NCI-H526 (cell line): ENCODE results near the gene LDLRAD4.

Experiments
- DNase-seq, 2 experiments: peaks; one replicate each; lab custom pipeline; 2025; lab: John Stamatoyannopoulos, UW

Gene LDLRAD4

DNA sequence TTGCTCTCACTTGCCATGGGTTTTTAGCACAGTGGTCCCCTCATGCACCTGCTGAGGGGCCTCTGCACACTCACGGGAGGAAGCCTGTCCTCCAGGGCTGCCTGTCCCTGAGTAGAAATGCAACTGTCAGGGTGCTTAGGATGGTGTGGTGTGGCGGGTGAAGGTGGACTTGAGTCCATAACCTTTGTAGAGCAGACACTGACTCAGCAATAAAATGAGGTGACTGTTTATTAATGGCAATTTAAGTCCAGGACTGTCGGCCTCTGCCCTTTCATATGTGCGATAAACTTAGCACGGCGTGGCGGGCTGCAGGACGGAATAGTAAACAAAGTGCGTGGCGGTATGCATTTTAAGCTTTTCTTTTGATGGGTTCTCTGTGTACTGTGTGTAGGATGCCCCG is 188.2 kb downstream of the LDLRAD4 start:
- no peak for DNase-seq

- no peak for DNase-seq
These were observed 188.9 kb downstream of the LDLRAD4 start for GRCh38 chr18:13407484-13407883.

DNA sequence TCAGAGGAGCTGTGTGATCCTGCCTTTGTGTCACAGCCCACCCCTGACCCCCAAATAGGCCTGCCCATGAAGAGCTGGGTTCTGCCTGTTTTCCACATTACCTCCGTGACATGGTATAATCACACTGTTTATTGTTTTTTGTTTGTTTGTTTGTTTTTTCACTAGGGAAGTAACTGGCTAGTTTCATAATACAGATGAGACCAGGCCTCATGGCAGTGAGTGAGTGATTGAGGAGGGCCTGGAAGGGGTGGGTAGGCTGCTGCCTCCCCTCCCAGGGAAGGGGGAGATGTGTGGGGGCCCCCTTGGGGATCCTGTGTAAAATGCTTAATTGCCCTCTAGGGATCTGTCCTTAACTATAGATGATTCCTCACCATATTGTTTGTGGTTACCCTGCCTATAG is 190.5 kb downstream of the LDLRAD4 start:
- no peak for DNase-seq

- DNase-seq = no peak
These were observed 191.4 kb downstream of the LDLRAD4 start for GRCh38 chr18:13409997-13410396.

DNA sequence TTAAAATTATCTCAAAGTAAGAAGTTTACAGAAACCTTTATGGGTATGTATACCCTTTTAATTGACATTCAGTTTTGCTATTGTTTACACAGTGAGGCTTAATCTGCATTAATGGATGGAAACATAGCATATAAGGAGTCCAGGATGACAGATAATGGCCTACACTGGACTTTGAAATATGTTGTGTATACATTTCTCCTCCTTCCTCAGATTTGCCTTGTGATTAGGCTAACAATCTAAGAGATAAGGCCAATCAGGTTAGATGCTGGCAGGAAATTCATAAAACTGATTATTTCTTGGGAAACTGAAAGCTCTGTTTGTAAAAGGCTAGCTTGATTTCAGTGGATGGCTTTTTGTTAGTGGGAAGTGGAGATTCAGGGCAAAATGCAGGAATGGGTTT is 191.9 kb downstream of the LDLRAD4 start:
- DNase-seq = no peak

- DNase-seq = no peak
These were observed 193.5 kb downstream of the LDLRAD4 start for GRCh38 chr18:13412017-13412416.

DNA sequence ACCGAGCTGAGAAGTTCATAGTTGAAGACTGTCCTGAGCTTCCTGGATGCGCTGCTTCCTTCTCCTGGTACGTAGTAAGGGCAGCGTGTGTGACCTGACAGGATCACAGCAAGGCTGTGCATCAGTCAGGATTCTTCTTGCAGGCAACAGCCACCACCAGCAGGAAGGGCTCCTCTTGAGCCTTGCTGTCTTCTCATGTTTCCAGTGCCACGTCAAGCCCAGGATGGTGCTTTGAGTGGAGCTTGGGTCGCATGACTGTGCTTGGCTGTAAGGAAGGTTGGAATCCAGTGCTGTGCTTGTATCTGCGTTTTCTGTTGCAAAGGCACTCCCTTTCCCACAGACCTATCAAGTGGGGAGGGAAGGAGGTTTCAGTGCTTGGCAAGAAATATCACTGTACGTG is 194.3 kb downstream of the LDLRAD4 start:
- DNase-seq = no peak

DNA sequence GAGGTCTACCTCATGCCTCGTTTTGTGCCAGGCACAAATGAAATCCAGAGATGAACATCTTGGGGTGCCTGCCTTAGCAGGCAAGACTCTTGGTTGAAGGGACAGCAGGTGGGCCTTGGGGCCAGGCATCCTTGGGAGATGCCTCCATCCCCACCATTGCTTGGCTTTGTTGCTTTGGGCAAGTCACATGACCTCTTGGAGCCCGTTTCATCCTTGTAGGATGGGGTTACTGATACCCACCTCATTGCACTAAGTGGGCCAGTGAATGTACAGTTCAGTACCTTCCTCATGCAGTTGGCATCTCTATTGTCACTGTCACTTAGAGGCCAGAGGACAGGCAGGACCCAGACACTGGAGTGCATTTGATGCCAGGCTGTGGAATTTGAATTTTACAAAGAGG is 195.5 kb downstream of the LDLRAD4 start:
- DNase-seq = no peak

DNA sequence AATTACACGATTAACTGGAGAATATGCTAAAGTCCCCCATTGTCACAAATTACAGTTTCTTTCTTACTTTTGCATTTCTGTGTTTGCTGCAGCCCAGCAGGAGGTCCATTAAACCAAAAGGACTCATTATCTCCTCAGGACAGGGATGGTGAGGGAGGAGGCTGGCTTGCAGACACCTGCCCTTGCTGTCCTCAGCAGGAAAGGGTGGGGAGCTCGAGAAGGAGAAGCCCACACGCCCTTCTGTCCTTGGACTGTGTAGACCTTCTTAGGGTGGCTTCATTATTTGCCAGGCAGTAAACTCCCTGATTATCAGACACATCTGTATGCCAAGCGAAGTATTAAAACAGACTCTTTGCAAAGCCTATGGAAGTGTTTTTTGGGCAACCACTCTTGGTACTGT is 196.0 kb downstream of the LDLRAD4 start:
- no peak for DNase-seq

DNA sequence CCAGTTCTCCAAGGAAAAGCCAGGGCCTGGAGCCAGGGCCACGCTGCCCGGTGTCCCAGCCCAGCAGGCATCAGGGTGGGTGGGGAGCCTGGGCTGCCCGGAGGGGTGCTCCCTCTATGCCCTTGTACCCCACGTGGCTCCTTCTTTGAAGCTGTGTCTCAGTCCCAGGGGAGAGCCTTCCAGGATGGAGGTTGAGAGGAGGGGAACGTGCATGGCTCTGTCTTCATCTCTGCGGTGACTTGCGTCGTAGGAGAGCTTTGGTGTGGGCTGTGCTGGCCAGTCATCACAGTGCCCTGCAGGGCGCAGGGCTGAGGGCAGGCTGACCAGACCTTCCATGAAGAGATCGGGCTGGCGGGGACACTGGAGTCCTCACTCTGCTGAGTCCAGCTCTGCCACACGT is 197.2 kb downstream of the LDLRAD4 start:
- DNase-seq = no peak

- no peak for DNase-seq
These were observed 197.6 kb downstream of the LDLRAD4 start for GRCh38 chr18:13416208-13416607.

DNA sequence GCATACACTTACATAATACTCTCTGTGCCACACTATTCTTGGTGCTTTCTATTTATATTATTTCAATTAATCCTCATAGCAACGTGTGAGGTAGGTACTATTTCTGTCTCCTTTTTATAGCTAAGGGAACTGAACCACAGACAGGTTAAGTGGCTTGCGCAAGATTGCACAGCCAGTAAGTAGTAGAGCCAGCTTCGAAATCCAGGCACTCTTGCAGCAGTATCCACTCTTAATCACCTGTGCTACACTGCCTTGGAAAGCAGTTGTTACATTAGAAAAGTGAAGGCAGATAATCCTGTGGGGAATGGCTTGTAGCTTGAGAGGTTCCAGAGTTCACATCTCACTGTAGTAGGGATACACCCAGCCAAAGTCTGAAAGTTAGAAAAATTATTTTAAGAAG is 198.3 kb downstream of the LDLRAD4 start:
- no peak for DNase-seq

DNA sequence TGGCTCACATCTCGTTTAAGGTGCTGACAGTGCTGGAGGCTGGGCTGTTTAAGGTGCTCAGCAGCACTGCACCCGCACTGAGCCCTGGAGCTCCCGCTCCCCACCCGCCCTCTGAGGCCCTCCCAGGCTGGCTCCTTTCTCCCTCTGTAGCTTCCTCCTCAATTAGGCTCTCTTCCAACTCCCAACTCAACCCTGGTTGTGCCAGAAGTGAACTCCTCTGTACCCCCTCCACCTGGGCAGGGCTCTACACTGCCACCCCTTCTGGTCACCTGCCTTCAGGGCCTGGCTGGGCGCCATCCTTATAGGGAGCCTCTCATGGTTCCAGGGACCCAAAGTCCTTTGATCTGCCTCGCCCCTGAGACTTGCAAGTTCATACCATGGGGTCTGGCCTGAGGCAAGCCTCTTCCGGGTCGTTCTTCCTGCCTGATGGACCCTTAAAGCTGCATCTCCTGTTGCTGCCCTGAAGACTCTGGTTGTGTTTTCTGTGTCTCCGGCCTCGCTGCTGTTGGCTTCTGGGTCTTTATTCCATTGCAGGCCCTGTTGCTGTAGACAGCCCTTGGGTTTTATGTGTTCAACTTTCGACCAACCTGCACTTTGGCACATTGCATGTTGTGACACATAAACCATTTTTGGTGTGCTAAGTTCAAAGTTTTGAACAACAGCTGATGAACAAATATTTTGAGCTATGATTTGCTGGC is 199.6 kb downstream of the LDLRAD4 start:
- DNase-seq = no peak

DNA sequence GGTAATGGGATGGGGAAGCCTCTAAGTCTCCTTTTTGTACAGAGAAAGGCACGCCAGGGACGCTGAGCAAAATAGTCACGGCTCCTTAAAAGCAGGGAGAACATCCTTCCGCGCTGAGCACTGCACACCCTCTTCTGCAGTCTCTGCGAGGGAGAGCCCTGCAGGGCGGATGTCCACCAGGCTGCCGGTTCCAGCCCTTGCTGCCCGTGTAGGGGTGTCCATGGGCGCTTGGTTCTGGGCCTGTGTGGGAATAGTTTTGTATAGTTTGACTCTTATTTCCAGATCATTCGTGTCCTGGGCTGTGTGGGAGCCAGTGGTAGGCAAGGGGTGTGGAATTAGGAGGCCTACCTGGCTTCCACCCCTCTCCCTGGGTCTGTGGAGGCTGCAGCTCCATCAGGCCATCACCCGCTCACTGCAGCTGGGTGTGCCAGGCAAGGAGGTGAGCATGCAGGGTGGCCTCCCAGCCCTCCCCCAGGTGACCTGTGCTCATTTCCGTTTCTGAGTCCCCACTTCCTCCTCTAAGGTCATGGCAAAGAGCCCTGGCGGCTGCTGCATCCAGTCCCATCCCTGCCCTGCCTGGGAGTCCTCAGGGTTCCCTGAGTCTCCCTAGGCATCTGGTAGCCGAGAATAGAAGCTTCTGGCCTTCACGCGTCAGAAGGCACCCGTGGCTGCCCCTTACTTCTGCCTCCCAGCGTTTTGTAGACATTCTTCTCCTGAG is 202.6 kb downstream of the LDLRAD4 start:
- no peak for DNase-seq

DNA sequence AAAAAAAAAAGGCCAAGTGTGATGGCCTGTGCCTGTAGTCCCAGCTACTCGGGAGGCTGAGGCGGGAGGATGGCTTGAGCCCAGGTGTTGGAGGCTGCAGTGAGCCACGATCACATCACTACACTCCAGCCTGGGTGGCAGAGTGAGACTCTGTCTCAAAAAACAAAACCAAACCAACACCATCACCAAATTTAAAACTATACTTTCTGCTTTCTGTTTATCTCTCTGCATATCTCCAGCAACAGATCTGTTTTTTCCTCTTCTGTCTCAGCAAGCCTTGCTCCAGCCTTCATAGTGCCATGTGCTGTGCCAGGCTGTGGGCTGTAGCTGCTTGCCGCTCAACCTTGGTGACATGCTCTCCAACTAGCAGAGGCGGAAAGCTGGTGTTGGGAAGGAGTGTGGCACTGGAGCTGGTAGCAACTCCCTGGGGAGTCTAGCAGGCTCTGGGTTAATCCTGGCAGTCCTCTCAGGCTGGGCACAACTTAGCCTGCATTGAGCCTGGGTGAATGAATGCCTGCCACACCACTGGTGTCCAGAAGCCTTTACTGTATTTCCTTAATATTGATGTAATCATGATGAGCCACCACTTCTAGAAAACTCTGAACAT is 204.1 kb downstream of the LDLRAD4 start:
- no peak for DNase-seq

GRCh38 chr18:13423352-13423751 is 204.8 kb downstream of the LDLRAD4 start:
- DNase-seq = no peak

- no peak for DNase-seq
These were observed 205.8 kb downstream of the LDLRAD4 start for GRCh38 chr18:13424363-13424762.

- no peak for DNase-seq
These were observed 207.0 kb downstream of the LDLRAD4 start for GRCh38 chr18:13425357-13426091.

DNA sequence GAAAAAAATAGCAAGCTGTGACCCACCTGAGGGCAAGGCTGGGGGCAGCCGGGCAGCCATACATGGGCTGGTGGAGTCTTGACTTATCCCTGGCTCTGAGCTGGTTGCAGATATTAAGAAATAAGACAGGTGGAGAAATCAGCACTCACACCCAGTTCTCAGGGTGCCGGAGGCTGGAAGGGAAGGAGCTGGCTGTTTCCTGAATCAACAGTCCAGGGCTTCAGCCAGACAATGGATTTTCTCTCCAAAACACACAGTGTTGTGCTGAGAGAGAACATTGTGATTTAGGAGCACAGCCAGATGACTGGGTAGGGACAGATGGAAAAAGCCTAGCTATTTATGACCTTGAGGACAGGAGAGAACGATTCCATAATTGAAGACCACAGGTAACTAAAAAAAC is 208.8 kb downstream of the LDLRAD4 start:
- no peak for DNase-seq

- no peak for DNase-seq
These were observed 209.8 kb downstream of the LDLRAD4 start for GRCh38 chr18:13428319-13428718.

DNA sequence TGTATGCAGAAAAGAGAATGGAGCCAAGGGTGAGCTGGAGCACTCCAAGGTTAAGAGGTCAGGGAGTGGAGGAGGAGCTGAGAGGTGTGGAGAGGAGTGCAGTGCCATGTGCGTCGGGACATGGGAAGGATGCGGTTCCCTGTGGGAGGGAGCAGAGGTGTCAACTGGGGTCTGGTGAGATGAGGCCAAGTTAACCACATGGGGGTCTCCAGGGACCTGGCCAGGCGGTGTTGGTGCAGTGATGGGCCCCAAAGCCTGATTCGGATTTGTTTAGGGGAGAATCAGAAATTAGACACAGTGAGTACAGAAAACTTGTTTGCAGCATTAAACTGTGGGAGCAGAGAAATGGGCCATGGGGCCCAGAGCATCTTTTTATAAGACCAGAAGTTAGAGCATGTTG is 210.5 kb downstream of the LDLRAD4 start:
- DNase-seq = no peak

GRCh38 chr18:13429884-13430510 is 211.4 kb downstream of the LDLRAD4 start:
- DNase-seq = no peak
